ENCODE measurements around the gene MYCBP2.
A peak's percentile ranks its signal among the peaks of the same experiment; 100 is the strongest.
"Not testable (repeated sequence)": the region's sequence is repeated elsewhere in the genome, so short reads cannot be mapped to it uniquely, and the experiment has no call there.

The MYCBP2 gene

GRCh38 chr13:77225946-77226345 lies 100.9 kb downstream of the MYCBP2 start:
- DNase-seq = no peak
- in situ Hi-C loops (cut with MboI; ENCODE audit: low pct_unique_long_range_greater_than_20kb, low sequenced_read_pairs) = no loop called here

GRCh38 chr13:77222909-77223308 lies 104.0 kb downstream of the MYCBP2 start:
- DNase-seq = no peak
- in situ Hi-C loops (cut with MboI; ENCODE audit: low pct_unique_long_range_greater_than_20kb, low sequenced_read_pairs) = no loop called here

- in situ Hi-C loops (cut with MboI; ENCODE audit: low pct_unique_long_range_greater_than_20kb, low sequenced_read_pairs) = no loop called here
- no peak for DNase-seq
Observed at GRCh38 chr13:77222000-77222690, 104.7 kb downstream of the MYCBP2 start.

- in situ Hi-C loops (cut with MboI; ENCODE audit: low pct_unique_long_range_greater_than_20kb, low sequenced_read_pairs) = no loop called here
- peak; percentile 72 for DNase-seq
Observed at GRCh38 chr13:77219401-77219800, 107.5 kb downstream of the MYCBP2 start.

- DNase-seq = no peak
- in situ Hi-C loops (cut with MboI; ENCODE audit: low pct_unique_long_range_greater_than_20kb, low sequenced_read_pairs) = no loop called here
Observed at GRCh38 chr13:77218274-77218673, 108.6 kb downstream of the MYCBP2 start.

- DNase-seq = no peak
- in situ Hi-C loops (cut with MboI; ENCODE audit: low pct_unique_long_range_greater_than_20kb, low sequenced_read_pairs) = no loop called here
Observed at GRCh38 chr13:77215543-77215942, 111.4 kb downstream of the MYCBP2 start.

GRCh38 chr13:77213644-77214043 lies 113.2 kb downstream of the MYCBP2 start:
- no peak for DNase-seq
- in situ Hi-C loops (cut with MboI; ENCODE audit: low pct_unique_long_range_greater_than_20kb, low sequenced_read_pairs) = no loop called here

GRCh38 chr13:77207943-77208342 lies 119.0 kb downstream of the MYCBP2 start:
- in situ Hi-C loops (cut with MboI; ENCODE audit: low pct_unique_long_range_greater_than_20kb, low sequenced_read_pairs) = no loop called here
- DNase-seq = peak; percentile 11

GRCh38 chr13:77198995-77199394 lies 127.9 kb downstream of the MYCBP2 start:
- in situ Hi-C loops (cut with MboI; ENCODE audit: low pct_unique_long_range_greater_than_20kb, low sequenced_read_pairs); DNase-seq: not testable (repeated sequence)

- no peak for DNase-seq
- in situ Hi-C loops (cut with MboI; ENCODE audit: low pct_unique_long_range_greater_than_20kb, low sequenced_read_pairs) = no loop called here
Observed at GRCh38 chr13:77196052-77196618, 130.8 kb downstream of the MYCBP2 start.

- DNase-seq = no peak
- in situ Hi-C loops (cut with MboI; ENCODE audit: low pct_unique_long_range_greater_than_20kb, low sequenced_read_pairs) = no loop called here
Observed at GRCh38 chr13:77190349-77190958, 136.4 kb downstream of the MYCBP2 start.

- in situ Hi-C loops (cut with MboI; ENCODE audit: low pct_unique_long_range_greater_than_20kb, low sequenced_read_pairs) = no loop called here
- DNase-seq = no peak
Observed at GRCh38 chr13:77185721-77186120, 141.2 kb downstream of the MYCBP2 start.

- in situ Hi-C loops (cut with MboI; ENCODE audit: low pct_unique_long_range_greater_than_20kb, low sequenced_read_pairs) = no loop called here
- peak; percentile 27 for DNase-seq
Observed at GRCh38 chr13:77184455-77184854, 142.4 kb downstream of the MYCBP2 start.

- no peak for DNase-seq
- in situ Hi-C loops (cut with MboI; ENCODE audit: low pct_unique_long_range_greater_than_20kb, low sequenced_read_pairs) = no loop called here
Observed at GRCh38 chr13:77180011-77180410, 146.9 kb downstream of the MYCBP2 start.

- no peak for DNase-seq
- in situ Hi-C loops (cut with MboI; ENCODE audit: low pct_unique_long_range_greater_than_20kb, low sequenced_read_pairs) = no loop called here
Observed at GRCh38 chr13:77177646-77178045, 149.2 kb downstream of the MYCBP2 start.

GRCh38 chr13:77176350-77176749 lies 150.5 kb downstream of the MYCBP2 start:
- in situ Hi-C loops (cut with MboI; ENCODE audit: low pct_unique_long_range_greater_than_20kb, low sequenced_read_pairs) = no loop called here
- DNase-seq = no peak

GRCh38 chr13:77172650-77173049 lies 154.2 kb downstream of the MYCBP2 start:
- in situ Hi-C loops (cut with MboI; ENCODE audit: low pct_unique_long_range_greater_than_20kb, low sequenced_read_pairs) = no loop called here
- no peak for DNase-seq

- in situ Hi-C loops (cut with MboI; ENCODE audit: low pct_unique_long_range_greater_than_20kb, low sequenced_read_pairs) = no loop called here
- DNase-seq = no peak
Observed at GRCh38 chr13:77171451-77171850, 155.4 kb downstream of the MYCBP2 start.

- in situ Hi-C loops (cut with MboI; ENCODE audit: low pct_unique_long_range_greater_than_20kb, low sequenced_read_pairs) = no loop called here
- DNase-seq = no peak
Observed at GRCh38 chr13:77168237-77168636, 158.7 kb downstream of the MYCBP2 start.

GRCh38 chr13:77150651-77151050 lies 176.2 kb downstream of the MYCBP2 start:
- DNase-seq = no peak
- in situ Hi-C loops (cut with MboI; ENCODE audit: low pct_unique_long_range_greater_than_20kb, low sequenced_read_pairs) = no loop called here

- no peak for DNase-seq
- in situ Hi-C loops (cut with MboI; ENCODE audit: low pct_unique_long_range_greater_than_20kb, low sequenced_read_pairs) = no loop called here
Observed at GRCh38 chr13:77143431-77143830, 183.5 kb downstream of the MYCBP2 start.
